Measurements from ENCODE around the gene CREB3L4. TPM values are rescaled to one million over a fixed set of nuclear protein-coding genes. Genes with fewer than 3 reads are reported as not detected.

CREB3L4 gene
- 4.6 and 6.1 TPM in 2 replicates for total RNA-seq (ENCODE audit: low replicate concordance)

DNA sequence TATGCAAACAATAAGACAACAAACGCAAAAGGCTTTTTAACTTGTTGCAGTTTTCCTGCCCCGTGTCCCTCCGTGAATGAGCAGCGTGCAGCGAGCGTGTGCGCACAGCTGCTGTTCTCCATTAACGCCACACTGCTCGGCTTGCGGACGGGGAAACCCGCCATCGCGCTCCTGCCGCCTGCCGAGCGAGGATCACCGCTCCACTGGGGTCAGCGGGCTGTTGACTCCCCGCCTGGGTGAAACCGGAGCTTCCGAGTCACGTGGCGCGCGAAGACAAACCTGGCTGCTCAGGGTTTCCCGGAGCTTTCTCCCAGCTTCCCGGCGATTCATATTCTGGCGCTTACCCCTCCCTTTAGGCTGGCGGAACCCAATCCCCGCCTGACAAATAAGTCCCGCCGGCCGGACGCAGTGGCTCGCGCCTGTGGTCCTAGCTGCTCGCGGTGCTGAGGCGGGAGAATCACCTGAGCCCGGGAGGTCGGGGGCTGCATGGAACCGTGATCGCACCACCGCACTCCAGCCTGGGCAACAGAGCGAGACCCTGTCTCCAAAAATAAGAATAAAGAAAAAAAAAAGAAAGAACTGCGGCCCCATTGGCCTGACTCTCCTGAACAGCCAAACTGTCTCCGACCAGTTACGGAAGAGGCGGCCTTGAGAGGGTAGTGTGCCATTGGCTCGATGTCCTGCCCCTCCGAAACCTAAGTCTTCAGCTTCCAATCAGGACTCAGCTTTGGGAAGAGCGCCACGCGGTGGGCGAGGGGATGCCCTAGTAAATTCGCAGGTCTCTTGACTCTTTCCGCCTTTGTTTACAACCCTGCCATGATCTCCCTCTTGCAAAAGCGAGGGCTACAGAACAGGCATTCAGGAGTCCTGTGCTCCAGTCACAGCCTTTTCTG is at the start of gene CREB3L4:
TSS of gene CREB3L4 (plus strand) at position 796 of the 893 bp plus-strand sequence. CDS start 624 bp downstream, outside the sequence.

GRCh38 chr1:153922972-153923925 is 44.5 kb upstream of the CREB3L4 start, which contains the start of gene GATAD2B:
TSS of gene GATAD2B (minus strand) at chr1:153922972. CDS start at chr1:153828347, 94,625 bp downstream.

GRCh38 chr1:153946622-153947241 is 21.0 kb upstream of the CREB3L4 start, which contains the start of gene DENND4B:
TSS of gene DENND4B (minus strand) at chr1:153946718. CDS start at chr1:153944374, 2,344 bp downstream.

GRCh38 chr1:153958111-153958960 is 9.4 kb upstream of the CREB3L4 start, which contains the start of gene CRTC2:
TSS of gene CRTC2 (minus strand) at chr1:153958612. CDS start at chr1:153958497, 115 bp downstream.

GRCh38 chr1:153963030-153963849 is 4.5 kb upstream of the CREB3L4 start, which contains the start of gene SLC39A1:
TSS of gene SLC39A1 (minus strand) at chr1:153963537. CDS start at chr1:153962715, 822 bp downstream.

GRCh38 chr1:153977250-153978240 is 9.8 kb downstream of the CREB3L4 start, which contains the start of gene JTB:
TSS of gene JTB (minus strand) at chr1:153977674. CDS start at chr1:153977252, 422 bp downstream.

DNA sequence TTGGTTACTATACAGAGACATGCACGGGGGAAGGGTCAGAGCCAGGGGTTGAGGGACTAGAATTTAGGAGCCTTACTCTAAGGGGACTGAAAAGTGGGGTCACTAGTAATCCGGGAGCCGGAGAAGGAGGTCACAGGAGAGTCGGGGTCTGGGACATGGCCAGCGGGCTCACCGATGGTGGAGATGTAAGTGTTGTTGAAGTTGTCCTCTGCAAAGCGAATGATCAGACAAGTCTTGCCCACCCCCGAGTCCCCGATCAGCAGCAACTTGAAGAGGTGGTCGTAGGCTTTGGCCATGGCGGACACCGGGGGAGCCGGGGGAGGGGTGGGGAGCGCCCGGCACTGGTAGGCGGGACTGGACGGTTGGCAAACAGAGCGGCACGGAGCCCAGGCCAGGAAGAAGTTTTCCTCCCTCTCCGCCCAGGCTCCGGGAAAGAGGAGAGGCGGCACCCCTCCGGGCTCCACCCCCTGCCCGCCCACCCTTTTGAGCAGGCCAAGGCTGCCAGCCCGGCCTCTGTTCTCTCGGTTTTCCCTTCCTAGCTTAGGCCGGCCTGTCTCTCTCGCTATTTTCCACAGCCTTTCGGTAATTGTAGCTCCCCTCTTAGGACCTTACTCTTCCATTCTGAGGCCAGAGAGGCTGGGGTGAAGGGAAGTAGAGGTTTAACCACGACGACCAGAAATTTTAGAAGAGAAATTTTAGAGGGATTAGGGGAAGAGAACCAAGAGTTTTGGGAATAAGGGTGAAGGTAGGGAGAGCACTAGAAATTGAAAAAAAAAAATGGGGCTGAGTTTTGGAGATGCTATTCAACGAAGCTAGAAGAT is 18.4 kb downstream of the CREB3L4 start, which contains the start of gene RAB13:
TSS of gene RAB13 (minus strand) at position 399 of the 821 bp plus-strand sequence. CDS start at position 296, 103 bp downstream.

DNA sequence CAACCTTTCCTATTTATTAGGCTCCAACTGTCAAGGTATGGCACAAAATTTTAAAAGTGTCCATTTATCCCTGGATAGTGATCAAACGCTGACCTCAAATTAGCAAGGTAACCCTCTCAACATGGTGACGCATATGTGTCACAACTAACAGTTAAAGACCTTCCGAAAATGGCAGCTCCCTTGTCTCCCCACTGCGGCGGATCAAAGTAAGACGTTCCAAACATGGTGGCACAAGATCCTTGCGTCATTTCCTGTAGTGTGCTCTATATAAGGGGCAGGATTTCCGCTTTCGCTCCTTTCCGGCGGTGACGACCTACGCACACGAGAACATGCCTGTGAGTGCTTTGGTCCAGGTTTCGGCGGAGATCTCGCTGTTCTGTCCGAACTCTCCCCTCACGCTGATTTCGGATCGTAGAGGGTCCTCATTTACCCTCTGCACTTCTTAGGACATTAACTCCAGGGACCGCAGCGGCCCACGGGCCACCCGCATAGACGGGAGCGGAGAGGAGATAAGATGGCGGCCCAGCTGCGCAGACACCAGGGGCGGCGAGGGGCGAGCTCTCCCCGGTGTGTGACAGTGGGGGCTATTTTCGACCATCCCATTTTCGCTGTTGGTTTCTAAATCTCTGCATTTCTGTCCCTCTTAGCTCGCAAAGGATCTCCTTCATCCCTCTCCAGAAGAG is 22.9 kb downstream of the CREB3L4 start, which contains the start of gene RPS27:
TSS of gene RPS27 (plus strand) at position 295 of the 683 bp plus-strand sequence. CDS start at position 330, 35 bp downstream.

Other genes with a start within 250 kb of the CREB3L4 start
- 17.9 and 23.9 TPM in 2 replicates for gene INTS3, start 239.9 kb upstream of the CREB3L4 start, total RNA-seq (ENCODE audit: low replicate concordance)
- 4.4 and 38.0 TPM in 2 replicates for gene SLC27A3, start 192.5 kb upstream of the CREB3L4 start, total RNA-seq (ENCODE audit: low replicate concordance)
- gene GATAD2B, start 44.9 kb upstream of the CREB3L4 start, total RNA-seq (ENCODE audit: low replicate concordance) = 2.6 and 2.7 TPM in 2 replicates
- gene DENND4B, start 21.2 kb upstream of the CREB3L4 start, total RNA-seq (ENCODE audit: low replicate concordance) = 7.9 and 10.2 TPM in 2 replicates
- gene CRTC2, start 9.3 kb upstream of the CREB3L4 start, total RNA-seq (ENCODE audit: low replicate concordance) = 2.1 and 2.6 TPM in 2 replicates
- 60.8 and 104 TPM in 2 replicates for gene SLC39A1, start 4.4 kb upstream of the CREB3L4 start, total RNA-seq (ENCODE audit: low replicate concordance)
- gene JTB, start 9.8 kb downstream of the CREB3L4 start, total RNA-seq (ENCODE audit: low replicate concordance) = 54.3 and 122 TPM in 2 replicates
- gene RAB13, start 18.4 kb downstream of the CREB3L4 start, total RNA-seq (ENCODE audit: low replicate concordance) = 68.6 and 148 TPM in 2 replicates
- gene RPS27, start 22.9 kb downstream of the CREB3L4 start, total RNA-seq (ENCODE audit: low replicate concordance) = 660 and 2,210 TPM in 2 replicates
- under 0.01 and 0.12 TPM in 2 replicates for gene NUP210L, start 187.2 kb downstream of the CREB3L4 start, total RNA-seq (ENCODE audit: low replicate concordance)
- gene TPM3, start 224.2 kb downstream of the CREB3L4 start, total RNA-seq (ENCODE audit: low replicate concordance) = 517 and 625 TPM in 2 replicates
- gene CFAP141, start 238.4 kb downstream of the CREB3L4 start, total RNA-seq (ENCODE audit: low replicate concordance) = not detected in 2 replicates